HepG2 (cell line): ENCODE measurements around the gene HABP4. TPM values are rescaled to one million over a fixed set of nuclear protein-coding genes. Genes with fewer than 3 reads are reported as not detected.

Source experiments
- AFF4 ChIP-seq: sonication (generic); formaldehyde crosslinking; IDR thresholded peaks from 2 replicates; pipeline ENCODE4 v1.4.0; 2020; ENCODE audit warnings: missing genetic modification reagents
- ATF7-NPFF ChIP-seq: sonication (generic); formaldehyde crosslinking; IDR thresholded peaks from 2 replicates; pipeline ENCODE4 v1.8.1; 2023; ENCODE audit warnings: mild to moderate bottlenecking, low read depth, missing genetic modification reagents, moderate library complexity
- CHD2 ChIP-seq: IDR thresholded peaks from 2 replicates; pipeline ENCODE4 v1.6.1; 2011; ENCODE audit warnings: low read depth, low read length, improper control_type of control experiment
- ETS1 ChIP-seq: sonication (generic); formaldehyde crosslinking; IDR thresholded peaks from 2 replicates; pipeline ENCODE4 v1.4.0; 2020; ENCODE audit warnings: missing genetic modification reagents
- IRX3 ChIP-seq: sonication (generic); formaldehyde crosslinking; IDR thresholded peaks from 2 replicates; pipeline ENCODE4 v1.8.1; 2023; ENCODE audit warnings: mild to moderate bottlenecking, low read depth, missing genetic modification reagents, borderline replicate concordance
- REL ChIP-seq: sonication (generic); formaldehyde crosslinking; conservative IDR thresholded peaks from 2 replicates; pipeline ENCODE4 v1.8.0; 2022; ENCODE audit warnings: mild to moderate bottlenecking, missing genetic modification reagents, moderate library complexity
- U2AF1 ChIP-seq: fragments of 200-400 bp; formaldehyde crosslinking; optimal IDR thresholded peaks from 2 replicates; pipeline ENCODE3; 2017; ENCODE audit warnings: mild to moderate bottlenecking, low read depth, low read length
- ZBTB37 ChIP-seq: sonication (generic); formaldehyde crosslinking; IDR thresholded peaks from 2 replicates; pipeline ENCODE4 v1.4.0; 2020; ENCODE audit warnings: mild to moderate bottlenecking, missing genetic modification reagents
- ZBTB42 ChIP-seq: sonication (generic); formaldehyde crosslinking; IDR thresholded peaks from 2 replicates; pipeline ENCODE4 v1.5.0; 2020; ENCODE audit warnings: mild to moderate bottlenecking, missing genetic modification reagents
- ZBTB7A ChIP-seq: sonication (generic); formaldehyde crosslinking; IDR thresholded peaks from 2 replicates; pipeline ENCODE4 v1.8.0; 2022; ENCODE audit warnings: mild to moderate bottlenecking, missing genetic modification reagents
- ZNF510 ChIP-seq: sonication (generic); formaldehyde crosslinking; IDR thresholded peaks from 2 replicates; pipeline ENCODE4 v1.4.0; 2020; ENCODE audit warnings: low read depth, mild to moderate bottlenecking, missing genetic modification reagents
- ZNF513 ChIP-seq: sonication (generic); formaldehyde crosslinking; conservative IDR thresholded peaks from 2 replicates; pipeline ENCODE4 v1.5.0; 2020; ENCODE audit warnings: missing genetic modification reagents
- ZNF549 ChIP-seq: sonication (generic); formaldehyde crosslinking; IDR thresholded peaks from 2 replicates; pipeline ENCODE4 v1.5.0; 2020; ENCODE audit warnings: missing genetic modification reagents
- ZNF639 ChIP-seq: conservative IDR thresholded peaks from 2 replicates; pipeline ENCODE4 v1.6.1; 2018; ENCODE audit warnings: missing genetic modification reagents
- ZNF704 ChIP-seq: sonication (generic); formaldehyde crosslinking; IDR thresholded peaks from 2 replicates; pipeline ENCODE4 v1.8.1; 2023; ENCODE audit warnings: mild to moderate bottlenecking, inconsistent platforms, moderate library complexity, missing genetic modification reagents, borderline replicate concordance
- ZNF784 ChIP-seq: sonication (generic); formaldehyde crosslinking; IDR thresholded peaks from 2 replicates; pipeline ENCODE4 v1.5.1; 2020; ENCODE audit warnings: missing genetic modification reagents, mild to moderate bottlenecking, borderline replicate concordance
- polyA plus RNA-seq, 8 experiments: library from polyadenylated mRNA; depleted of rRNA in 3 of 8; stranded (reverse) in 7 of 8; unstranded in 1 of 8; fragments of >200 nt; fragmentation: Illumina TruSeq in 4 of 8; extraction: Trizol in 4 of 8; gene quantifications; 2 replicates each; pipeline versions ENCODE4 v1.2.1 to v1.2.3, GENCODE V29; 2011 to 2016; ENCODE audit warnings: low read depth in 4 of 8, missing spikeins in 1 of 8, mixed read lengths in 1 of 8; ENCODE audit not compliant: insufficient read depth in 1 of 8
- total RNA-seq, 5 experiments: library from RNA; depleted of rRNA; stranded (reverse); fragments of >200 nt; fragmentation: Illumina TruSeq; extraction: Trizol; gene quantifications; 2 replicates each; pipeline ENCODE4 v1.2.3, GENCODE V29; 2016; ENCODE audit warnings: low read depth in 1 of 5

Gene HABP4
- total and polyA plus RNA-seq, 2 of the 13 experiments (the other 11 are each of a cell fraction or from before 2014, with no cell fraction given) = 14.3 to 26.6 TPM

- TF ChIP-seq ATF7-NPFF (CRISPR knock-in tag) = peak; percentile 94
- no peak for TF ChIP-seq ZBTB37 (CRISPR knock-in tag)
- TF ChIP-seq ZBTB42 (CRISPR knock-in tag) = no peak
- TF ChIP-seq ZNF639 (CRISPR knock-in tag) = no peak
- peak; percentile 68; the same call in 1 of the 2 replicates for TF ChIP-seq IRX3 (CRISPR knock-in tag)
- TF ChIP-seq CHD2 = peak; percentile 52; the same call in 1 of the 2 replicates
- no peak for TF ChIP-seq ZNF510 (CRISPR knock-in tag)
- TF ChIP-seq ZNF784 (CRISPR knock-in tag) = 0 out of 2 replicates have a peak, but pooled peaks have one; percentile 43
- no peak for TF ChIP-seq U2AF1
- no peak for TF ChIP-seq ZNF549
- no peak for TF ChIP-seq ZBTB7A (CRISPR knock-in tag)
- no peak for TF ChIP-seq ETS1 (CRISPR knock-in tag)
- no peak for TF ChIP-seq ZNF704 (CRISPR knock-in tag)
- peak; percentile 36; the same call in 1 of the 2 replicates for TF ChIP-seq AFF4
- TF ChIP-seq ZNF513 (CRISPR knock-in tag) = no peak
- TF ChIP-seq REL = no peak; the same call in 1 of the 2 replicates
These were observed 31.7 kb upstream of the HABP4 start, which contains the start of gene ZNF367 (continued) for GRCh38 chr9:96418083-96418919.
